C4-2B (cell line): ENCODE data around the gene QKI.

Source experiments
- ZFX ChIP-seq: fragments of 450-650 bp; IDR thresholded peaks from 2 replicates; pipeline ENCODE4 v1.6.1; 2017
- TF ChIP-seq, protein P1 (sequence below): fragments of 450-650 bp; conservative IDR thresholded peaks from 2 replicates; pipeline ENCODE4 v1.5.1; 2017; ENCODE audit warnings: mild to moderate bottlenecking

DNA sequence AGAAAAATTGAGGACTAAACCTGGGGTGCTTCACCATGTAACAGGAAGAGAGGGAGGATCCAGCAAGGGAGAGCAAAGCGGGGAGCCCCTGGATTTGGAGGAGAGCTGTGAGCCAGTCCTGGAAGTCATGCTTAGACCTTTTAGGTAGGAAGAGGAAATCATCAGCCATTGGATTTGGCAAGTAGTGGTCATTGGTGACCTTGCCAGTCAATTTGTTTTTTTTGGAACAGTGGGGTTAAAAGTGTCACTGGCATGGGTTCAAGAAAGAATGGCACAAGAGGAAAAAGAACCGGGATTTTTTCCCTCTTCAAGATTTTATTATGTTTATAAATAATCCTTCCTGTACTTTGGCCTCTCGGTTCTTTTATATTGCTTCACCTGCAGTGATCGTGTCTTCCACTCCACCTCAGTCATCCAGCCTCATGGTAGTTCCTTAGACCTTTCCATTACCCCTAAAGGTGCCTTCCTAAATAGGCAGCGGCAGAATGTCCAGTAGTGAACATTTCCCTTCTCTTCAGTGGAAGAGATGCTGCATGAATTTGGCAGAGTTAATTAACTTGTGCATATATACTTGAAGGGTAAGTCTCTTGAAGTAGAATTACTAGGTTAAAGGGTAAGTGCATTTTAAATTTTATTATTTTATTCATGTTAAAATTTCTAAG, 124.7 kb downstream of the QKI start:
- TF ChIP-seq, protein P1, sequence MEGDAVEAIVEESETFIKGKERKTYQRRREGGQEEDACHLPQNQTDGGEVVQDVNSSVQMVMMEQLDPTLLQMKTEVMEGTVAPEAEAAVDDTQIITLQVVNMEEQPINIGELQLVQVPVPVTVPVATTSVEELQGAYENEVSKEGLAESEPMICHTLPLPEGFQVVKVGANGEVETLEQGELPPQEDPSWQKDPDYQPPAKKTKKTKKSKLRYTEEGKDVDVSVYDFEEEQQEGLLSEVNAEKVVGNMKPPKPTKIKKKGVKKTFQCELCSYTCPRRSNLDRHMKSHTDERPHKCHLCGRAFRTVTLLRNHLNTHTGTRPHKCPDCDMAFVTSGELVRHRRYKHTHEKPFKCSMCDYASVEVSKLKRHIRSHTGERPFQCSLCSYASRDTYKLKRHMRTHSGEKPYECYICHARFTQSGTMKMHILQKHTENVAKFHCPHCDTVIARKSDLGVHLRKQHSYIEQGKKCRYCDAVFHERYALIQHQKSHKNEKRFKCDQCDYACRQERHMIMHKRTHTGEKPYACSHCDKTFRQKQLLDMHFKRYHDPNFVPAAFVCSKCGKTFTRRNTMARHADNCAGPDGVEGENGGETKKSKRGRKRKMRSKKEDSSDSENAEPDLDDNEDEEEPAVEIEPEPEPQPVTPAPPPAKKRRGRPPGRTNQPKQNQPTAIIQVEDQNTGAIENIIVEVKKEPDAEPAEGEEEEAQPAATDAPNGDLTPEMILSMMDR: no peak
- no peak for TF ChIP-seq ZFX
